Measurements from ENCODE around the gene POU2F2. TPM values are rescaled to one million over a fixed set of nuclear protein-coding genes. Genes with fewer than 3 reads are reported as not detected.

POU2F2 gene
- total RNA-seq, 1 donor from 2014 or later: 2.5 TPM

- H3K36me3 Mint-ChIP-seq (ENCODE audit: low read depth): peaks cover 13% of the 10 kb centered on the region
- DNase-seq (ENCODE audit: low read depth, low spot score): no peak
- no peak for TF ChIP-seq CTCF (conservative IDR thresholded peaks at IDR 0.05)
- peaks cover 40% of the 10 kb centered on the region for H3K4me1 Mint-ChIP-seq
- H3K9me3 Mint-ChIP-seq: no peaks in the 10 kb centered on the region
- no peak overlapping the region for H3K27ac Mint-ChIP-seq (ENCODE audit: unreplicated experiment)
- peak overlapping the region; percentile 93 for H3K4me3 Mint-ChIP-seq
- H3K27me3 Mint-ChIP-seq (ENCODE audit: low read depth): no peaks in the 10 kb centered on the region
These were observed 53.5 kb downstream of the POU2F2 start for GRCh38 chr19:42078538-42079275.

GRCh38 chr19:42078058-42078457 is 54.2 kb downstream of the POU2F2 start:
- no peaks in the 10 kb centered on the region for H3K27me3 Mint-ChIP-seq (ENCODE audit: low read depth)
- no peak for TF ChIP-seq CTCF (conservative IDR thresholded peaks at IDR 0.05)
- DNase-seq (ENCODE audit: low read depth, low spot score): no peak
- peak overlapping the region; percentile 93 for H3K4me3 Mint-ChIP-seq
- H3K9me3 Mint-ChIP-seq: no peaks in the 10 kb centered on the region
- no peak overlapping the region for H3K27ac Mint-ChIP-seq (ENCODE audit: unreplicated experiment)
- H3K4me1 Mint-ChIP-seq: peaks cover 40% of the 10 kb centered on the region
- H3K36me3 Mint-ChIP-seq (ENCODE audit: low read depth): peaks cover 13% of the 10 kb centered on the region

GRCh38 chr19:42076380-42076944 is 55.8 kb downstream of the POU2F2 start:
- Mint-ChIP-seq H3K27me3 (ENCODE audit: low read depth) (peaks cover 6% of the 10 kb centered on the region), H3K27ac (ENCODE audit: unreplicated experiment) (peak overlapping the region; percentile 87), H3K9me3 (no peaks in the 10 kb centered on the region), H3K36me3 (ENCODE audit: low read depth) (peaks cover 6% of the 10 kb centered on the region), H3K4me1 (peaks cover 36% of the 10 kb centered on the region), H3K4me3 (peak overlapping the region; percentile 93)
- no peak for TF ChIP-seq CTCF (conservative IDR thresholded peaks at IDR 0.05)
- DNase-seq (ENCODE audit: low read depth, low spot score): no peak

- DNase-seq (ENCODE audit: low read depth, low spot score): peak; percentile 94
- H3K27me3 Mint-ChIP-seq (ENCODE audit: low read depth): peaks cover 11% of the 10 kb centered on the region
- no peak for TF ChIP-seq CTCF (conservative IDR thresholded peaks at IDR 0.05)
- H3K4me3 Mint-ChIP-seq: peak within 1 kb of the TSS; percentile 98
- peaks cover 3% of the 10 kb centered on the region for H3K36me3 Mint-ChIP-seq (ENCODE audit: low read depth)
- peaks cover 35% of the 10 kb centered on the region for H3K4me1 Mint-ChIP-seq
- H3K9me3 Mint-ChIP-seq: no peaks in the 10 kb centered on the region
- peak within 1 kb of the TSS; percentile 100 for H3K27ac Mint-ChIP-seq (ENCODE audit: unreplicated experiment)
These were observed 56.4 kb downstream of the POU2F2 start, which contains the start of gene ZNF574 for GRCh38 chr19:42075616-42076379. Gene ZNF574, plus strand, starts transcription at chr19:42076166. Its CDS starts 2,441 bp downstream, at chr19:42078607.

- peak overlapping the region; percentile 100 for H3K27ac Mint-ChIP-seq (ENCODE audit: unreplicated experiment)
- peaks cover 16% of the 10 kb centered on the region for H3K27me3 Mint-ChIP-seq (ENCODE audit: low read depth)
- H3K4me1 Mint-ChIP-seq: peaks cover 40% of the 10 kb centered on the region
- H3K4me3 Mint-ChIP-seq: peak overlapping the region; percentile 98
- no peaks in the 10 kb centered on the region for H3K9me3 Mint-ChIP-seq
- no peak for DNase-seq (ENCODE audit: low read depth, low spot score)
- peaks cover 3% of the 10 kb centered on the region for H3K36me3 Mint-ChIP-seq (ENCODE audit: low read depth)
- TF ChIP-seq CTCF (conservative IDR thresholded peaks at IDR 0.05): no peak
These were observed 57.0 kb downstream of the POU2F2 start for GRCh38 chr19:42075364-42075615.

Data from neural crest cell (in vitro differentiated cells).